ENCODE results near the gene IL15RA.

IL15RA gene

DNA sequence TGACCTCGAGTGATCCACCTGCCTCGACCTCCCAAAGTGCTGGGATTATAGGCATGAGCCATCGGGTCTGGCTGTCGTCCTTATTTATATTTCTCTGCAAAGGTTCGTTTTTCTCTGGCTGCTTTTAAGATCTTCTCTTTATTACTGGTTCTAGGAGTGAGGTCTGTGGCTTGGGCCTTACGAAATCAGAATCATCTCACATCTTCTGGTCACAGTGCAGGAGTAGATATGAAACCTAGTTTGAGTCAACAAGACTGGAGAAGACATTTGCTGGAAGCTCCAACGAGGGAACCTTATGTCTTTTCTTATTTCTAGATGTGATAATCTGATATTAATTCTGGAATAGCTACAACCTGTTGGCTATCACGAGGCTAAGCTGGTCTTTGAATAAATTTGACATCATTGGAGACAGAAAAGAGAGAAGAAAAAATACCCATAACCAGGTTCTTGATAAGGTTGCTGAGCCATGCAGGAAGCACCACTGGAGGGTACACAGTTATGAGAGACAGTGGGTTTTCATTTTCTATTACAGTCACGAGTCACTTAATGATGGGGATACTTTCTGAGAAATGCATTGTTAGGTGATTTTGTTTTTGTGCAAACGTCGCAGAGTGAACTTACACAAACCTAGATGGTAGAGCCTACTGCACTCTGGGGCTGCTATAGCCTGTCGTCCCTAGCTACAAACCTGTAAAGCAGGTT lies 25.6 kb upstream of the IL15RA start:
- Histone ChIP-seq H3K4me3 (ENCODE audit: low read length) (no peak overlapping the region), H3K9ac (ENCODE audit: low read depth, low read length) (no peak overlapping the region), H3K9me3 (ENCODE audit: insufficient read depth, low read depth, low read length) (peaks cover 6% of the 10 kb centered on the region), H3K4me1 (ENCODE audit: insufficient read depth, low read length) (no peaks in the 10 kb centered on the region), H3K36me3 (ENCODE audit: insufficient read depth, low read depth, low read length) (no peaks in the 10 kb centered on the region), H3K27me3 (ENCODE audit: insufficient read depth, low read length) (no peaks in the 10 kb centered on the region), H3K27ac (ENCODE audit: low read length) (no peak overlapping the region)

DNA sequence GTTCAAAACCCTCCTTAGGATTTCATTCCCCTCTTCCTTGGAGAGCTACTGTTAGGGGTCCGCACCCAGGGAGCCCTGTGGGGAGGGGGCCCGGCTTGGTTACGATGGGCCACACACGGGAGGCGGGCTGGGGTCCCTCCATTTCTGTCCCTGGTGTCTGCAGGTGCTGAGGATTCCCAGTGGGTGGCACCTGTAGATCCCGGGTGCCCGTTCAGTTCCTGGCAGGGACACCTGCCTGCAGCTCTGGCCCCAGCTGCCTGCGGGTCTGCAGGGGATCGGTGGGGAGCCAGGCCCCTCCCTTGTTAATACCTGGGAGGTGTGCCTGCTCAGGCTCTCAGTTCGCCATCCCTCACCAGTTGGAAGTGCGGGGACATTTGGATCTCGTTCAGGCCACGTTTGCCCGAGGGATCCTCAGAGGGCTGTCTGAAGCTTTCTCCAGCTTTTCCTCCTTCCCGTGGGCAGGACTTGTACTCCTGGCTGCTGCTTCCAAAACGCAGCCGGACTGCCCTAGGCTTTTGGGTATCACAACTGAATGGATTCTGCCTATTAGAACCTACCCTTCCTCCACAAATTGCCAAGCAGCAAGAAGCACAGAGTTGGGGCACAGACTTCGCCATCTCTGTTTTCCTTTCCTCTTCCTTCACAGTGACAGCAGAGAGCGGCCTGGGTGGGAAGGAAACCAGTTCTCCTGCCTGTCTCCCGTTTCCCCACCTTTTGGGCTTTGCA lies 22.3 kb upstream of the IL15RA start:
- Histone ChIP-seq H3K36me3 (ENCODE audit: insufficient read depth, low read depth, low read length) (no peaks in the 10 kb centered on the region), H3K4me3 (ENCODE audit: low read length) (no peak overlapping the region), H3K27ac (ENCODE audit: low read length) (no peak overlapping the region), H3K9ac (ENCODE audit: low read depth, low read length) (no peak overlapping the region), H3K4me1 (ENCODE audit: insufficient read depth, low read length) (peaks cover 10% of the 10 kb centered on the region; the same call in 1 of the 2 replicates), H3K27me3 (ENCODE audit: insufficient read depth, low read length) (no peaks in the 10 kb centered on the region), H3K9me3 (ENCODE audit: insufficient read depth, low read depth, low read length) (no peaks in the 10 kb centered on the region)

- H3K4me1 ChIP-seq (ENCODE audit: insufficient read depth, low read length): peaks cover 10% of the 10 kb centered on the region; the same call in 1 of the 2 replicates
- peaks cover 12% of the 10 kb centered on the region for H3K9me3 ChIP-seq (ENCODE audit: insufficient read depth, low read depth, low read length)
- H3K27ac ChIP-seq (ENCODE audit: low read length): no peak overlapping the region
- no peak overlapping the region for H3K9ac ChIP-seq (ENCODE audit: low read depth, low read length)
- H3K36me3 ChIP-seq (ENCODE audit: insufficient read depth, low read depth, low read length): no peaks in the 10 kb centered on the region
- no peak overlapping the region for H3K4me3 ChIP-seq (ENCODE audit: low read length)
- no peaks in the 10 kb centered on the region for H3K27me3 ChIP-seq (ENCODE audit: insufficient read depth, low read length)
These were observed 19.4 kb upstream of the IL15RA start for GRCh38 chr10:5996696-5997095.

DNA sequence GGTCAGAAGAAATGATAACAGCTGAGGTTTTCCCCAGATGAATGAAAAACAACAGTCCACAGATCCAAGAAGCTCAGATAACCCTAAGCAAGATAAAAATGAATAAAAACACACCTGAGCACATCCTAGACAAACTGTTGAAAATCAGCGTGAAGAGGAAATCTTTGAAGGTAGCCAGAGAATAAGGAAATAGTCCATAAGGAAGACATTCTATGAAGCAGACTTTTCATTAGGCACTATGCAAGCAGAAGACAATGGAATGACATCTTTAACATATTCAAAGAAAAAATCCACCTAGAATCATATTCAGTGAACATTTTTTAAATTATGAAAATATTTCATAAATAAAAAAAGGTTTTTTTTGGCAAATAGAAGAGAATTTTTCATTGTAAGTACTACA lies 15.1 kb upstream of the IL15RA start:
- no peaks in the 10 kb centered on the region for H3K36me3 ChIP-seq (ENCODE audit: insufficient read depth, low read depth, low read length)
- no peak overlapping the region for H3K9ac ChIP-seq (ENCODE audit: low read depth, low read length)
- peaks cover 15% of the 10 kb centered on the region for H3K9me3 ChIP-seq (ENCODE audit: insufficient read depth, low read depth, low read length)
- H3K4me1 ChIP-seq (ENCODE audit: insufficient read depth, low read length): peaks cover 10% of the 10 kb centered on the region; the same call in 1 of the 2 replicates
- H3K27ac ChIP-seq (ENCODE audit: low read length): no peak overlapping the region
- no peak overlapping the region for H3K4me3 ChIP-seq (ENCODE audit: low read length)
- no peaks in the 10 kb centered on the region for H3K27me3 ChIP-seq (ENCODE audit: insufficient read depth, low read length)

DNA sequence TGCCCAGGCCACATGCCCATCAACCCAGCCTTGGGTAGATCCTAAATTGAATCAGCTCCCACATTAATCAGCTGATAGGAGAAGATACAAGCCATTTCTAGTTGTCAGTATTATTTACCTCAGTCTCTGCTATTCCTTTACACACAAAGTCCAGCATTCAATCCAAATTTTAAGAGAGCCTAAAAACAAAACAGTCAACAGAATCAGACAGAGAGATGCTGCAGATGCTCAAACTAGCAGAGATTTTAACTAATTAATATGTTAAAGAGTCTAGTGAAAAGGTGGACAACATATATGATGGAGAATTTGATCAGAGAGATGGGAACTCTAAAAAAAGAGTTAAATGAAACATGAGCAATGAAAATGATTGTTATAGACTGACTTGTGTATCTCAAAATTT lies 14.4 kb upstream of the IL15RA start:
- Histone ChIP-seq H3K9me3 (ENCODE audit: insufficient read depth, low read depth, low read length) (peaks cover 15% of the 10 kb centered on the region), H3K36me3 (ENCODE audit: insufficient read depth, low read depth, low read length) (no peaks in the 10 kb centered on the region), H3K27me3 (ENCODE audit: insufficient read depth, low read length) (no peaks in the 10 kb centered on the region), H3K4me1 (ENCODE audit: insufficient read depth, low read length) (peaks cover 5% of the 10 kb centered on the region; the same call in 1 of the 2 replicates), H3K9ac (ENCODE audit: low read depth, low read length) (no peak overlapping the region), H3K27ac (ENCODE audit: low read length) (no peak overlapping the region), H3K4me3 (ENCODE audit: low read length) (no peak overlapping the region)

DNA sequence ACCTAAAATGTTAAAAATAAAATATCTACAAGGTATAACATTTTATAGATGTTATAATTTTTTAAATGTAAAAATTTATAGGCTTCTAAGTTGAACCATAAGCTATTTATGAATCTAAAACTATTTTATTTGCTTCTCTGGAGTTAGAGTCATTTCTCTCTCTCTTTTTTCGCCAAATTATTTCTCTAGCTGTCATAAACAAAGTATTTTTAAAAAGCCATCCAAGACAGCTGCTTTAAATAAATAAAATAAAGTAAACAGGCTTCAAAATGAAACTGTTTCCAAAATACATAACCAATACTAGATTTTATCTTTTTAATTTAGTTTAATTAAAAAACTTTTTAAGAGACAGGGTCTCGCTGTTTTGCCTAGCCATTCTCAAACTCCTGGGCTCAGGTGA lies 12.4 kb upstream of the IL15RA start:
- Histone ChIP-seq H3K9me3 (ENCODE audit: insufficient read depth, low read depth, low read length) (peaks cover 15% of the 10 kb centered on the region), H3K27ac (ENCODE audit: low read length) (no peak overlapping the region), H3K4me3 (ENCODE audit: low read length) (no peak overlapping the region), H3K27me3 (ENCODE audit: insufficient read depth, low read length) (no peaks in the 10 kb centered on the region), H3K4me1 (ENCODE audit: insufficient read depth, low read length) (no peaks in the 10 kb centered on the region), H3K36me3 (ENCODE audit: insufficient read depth, low read depth, low read length) (no peaks in the 10 kb centered on the region), H3K9ac (ENCODE audit: low read depth, low read length) (no peak overlapping the region)

DNA sequence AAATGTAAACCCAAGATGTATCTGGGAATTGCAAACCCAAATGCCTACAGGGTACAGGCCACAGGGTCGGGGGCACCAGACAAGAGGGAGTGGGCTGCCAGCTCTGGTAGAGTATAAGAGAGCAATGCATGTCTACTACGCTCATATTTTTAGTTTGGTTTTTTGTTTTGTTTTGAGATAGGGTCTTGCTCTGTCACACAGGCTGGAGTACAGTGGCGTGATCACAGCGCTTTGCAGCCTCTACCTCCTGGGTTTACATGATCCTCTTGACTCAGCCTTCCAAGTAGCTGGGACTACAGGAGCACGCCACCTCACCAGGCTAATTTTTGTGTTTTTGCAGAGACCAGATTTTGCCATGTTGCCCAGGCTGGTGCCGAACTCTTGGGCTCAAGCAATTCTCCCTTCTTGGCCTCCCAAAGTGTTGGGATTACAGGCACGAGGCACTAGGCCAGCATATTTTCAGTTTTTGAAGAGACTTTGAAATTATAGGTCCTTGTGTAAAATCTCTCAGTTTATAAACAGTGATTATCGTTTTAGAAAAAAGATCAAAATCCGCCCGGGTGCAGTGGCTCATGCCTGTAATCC lies 11.1 kb upstream of the IL15RA start:
- Histone ChIP-seq H3K9me3 (ENCODE audit: insufficient read depth, low read depth, low read length) (peaks cover 12% of the 10 kb centered on the region), H3K9ac (ENCODE audit: low read depth, low read length) (no peak overlapping the region)

DNA sequence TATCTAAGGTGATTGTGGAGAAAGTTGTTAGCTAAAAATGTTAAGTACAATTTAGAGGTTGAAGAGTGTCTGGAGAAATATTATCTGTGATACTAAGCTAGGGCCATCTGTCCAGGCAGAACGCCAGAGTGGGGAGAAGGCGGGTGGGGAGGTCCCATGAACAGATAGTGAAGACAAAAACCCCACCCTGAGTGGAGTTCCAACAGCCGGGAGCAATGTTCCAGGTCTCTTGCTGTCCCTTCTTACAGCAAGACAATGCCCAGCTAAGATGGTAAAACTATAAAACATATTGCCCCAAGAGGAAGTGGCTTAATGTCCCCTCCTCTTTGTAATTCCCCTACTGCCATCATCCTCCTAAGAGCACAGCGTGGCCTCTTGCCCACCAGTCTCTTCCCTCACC lies 10.4 kb upstream of the IL15RA start:
- Histone ChIP-seq H3K27ac (ENCODE audit: low read length) (no peak overlapping the region), H3K9ac (ENCODE audit: low read depth, low read length) (no peak overlapping the region), H3K4me3 (ENCODE audit: low read length) (no peak overlapping the region), H3K4me1 (ENCODE audit: insufficient read depth, low read length) (no peaks in the 10 kb centered on the region), H3K36me3 (ENCODE audit: insufficient read depth, low read depth, low read length) (no peaks in the 10 kb centered on the region), H3K9me3 (ENCODE audit: insufficient read depth, low read depth, low read length) (peaks cover 12% of the 10 kb centered on the region), H3K27me3 (ENCODE audit: insufficient read depth, low read length) (no peaks in the 10 kb centered on the region)

More for the DNA sequence above, 11.1 kb upstream of the IL15RA start:
- H3K27ac ChIP-seq (ENCODE audit: low read length): no peak overlapping the region
- no peaks in the 10 kb centered on the region for H3K36me3 ChIP-seq (ENCODE audit: insufficient read depth, low read depth, low read length)
- no peak overlapping the region for H3K4me3 ChIP-seq (ENCODE audit: low read length)
- no peaks in the 10 kb centered on the region for H3K27me3 ChIP-seq (ENCODE audit: insufficient read depth, low read length)
- no peaks in the 10 kb centered on the region for H3K4me1 ChIP-seq (ENCODE audit: insufficient read depth, low read length)

- Histone ChIP-seq H3K27me3 (ENCODE audit: insufficient read depth, low read length) (peaks cover 19% of the 10 kb centered on the region), H3K36me3 (ENCODE audit: insufficient read depth, low read depth, low read length) (no peaks in the 10 kb centered on the region), H3K27ac (ENCODE audit: low read length) (no peak overlapping the region), H3K9ac (ENCODE audit: low read depth, low read length) (no peak overlapping the region), H3K4me3 (ENCODE audit: low read length) (no peak overlapping the region), H3K4me1 (ENCODE audit: insufficient read depth, low read length) (no peaks in the 10 kb centered on the region), H3K9me3 (ENCODE audit: insufficient read depth, low read depth, low read length) (no peaks in the 10 kb centered on the region)
These were observed 7.7 kb upstream of the IL15RA start for GRCh38 chr10:5985029-5985428.

GRCh38 chr10:5983774-5984173 lies 6.4 kb upstream of the IL15RA start:
- Histone ChIP-seq H3K4me1 (ENCODE audit: insufficient read depth, low read length) (no peaks in the 10 kb centered on the region), H3K4me3 (ENCODE audit: low read length) (no peak overlapping the region), H3K27ac (ENCODE audit: low read length) (no peak overlapping the region), H3K36me3 (ENCODE audit: insufficient read depth, low read depth, low read length) (no peaks in the 10 kb centered on the region), H3K27me3 (ENCODE audit: insufficient read depth, low read length) (peaks cover 30% of the 10 kb centered on the region), H3K9me3 (ENCODE audit: insufficient read depth, low read depth, low read length) (no peaks in the 10 kb centered on the region), H3K9ac (ENCODE audit: low read depth, low read length) (no peak overlapping the region)

DNA sequence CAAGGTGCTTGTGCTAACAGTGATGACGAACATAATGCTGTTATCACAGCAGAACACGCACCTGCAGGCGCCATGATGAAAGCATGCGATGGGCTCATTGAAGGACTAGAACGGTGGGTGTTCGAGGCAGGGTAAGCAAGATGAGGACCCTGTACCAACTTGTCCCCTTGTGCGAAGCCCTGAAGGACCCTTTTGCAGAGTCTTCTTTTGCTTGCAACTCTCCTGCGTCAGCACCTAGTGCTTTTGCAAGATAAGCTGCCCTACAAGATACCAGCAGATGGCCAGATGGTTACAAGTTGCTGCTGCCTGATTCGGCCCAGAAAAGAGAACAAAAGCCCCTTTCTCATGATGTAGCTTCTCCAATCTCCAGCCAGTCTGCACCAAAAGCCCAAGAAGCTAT lies 4.2 kb upstream of the IL15RA start:
- Histone ChIP-seq H3K4me3 (ENCODE audit: low read length) (no peak overlapping the region), H3K36me3 (ENCODE audit: insufficient read depth, low read depth, low read length) (no peaks in the 10 kb centered on the region), H3K27me3 (ENCODE audit: insufficient read depth, low read length) (peaks cover 53% of the 10 kb centered on the region), H3K27ac (ENCODE audit: low read length) (no peak overlapping the region), H3K4me1 (ENCODE audit: insufficient read depth, low read length) (no peaks in the 10 kb centered on the region), H3K9ac (ENCODE audit: low read depth, low read length) (no peak overlapping the region), H3K9me3 (ENCODE audit: insufficient read depth, low read depth, low read length) (no peaks in the 10 kb centered on the region)

GRCh38 chr10:5978230-5978489 lies 817 bp upstream of the IL15RA start:
- Histone ChIP-seq H3K27me3 (ENCODE audit: insufficient read depth, low read length) (peaks cover 71% of the 10 kb centered on the region), H3K4me1 (ENCODE audit: insufficient read depth, low read length) (no peaks in the 10 kb centered on the region), H3K9me3 (ENCODE audit: insufficient read depth, low read depth, low read length) (no peaks in the 10 kb centered on the region), H3K36me3 (ENCODE audit: insufficient read depth, low read depth, low read length) (no peaks in the 10 kb centered on the region), H3K4me3 (ENCODE audit: low read length) (peak overlapping the region; percentile 79), H3K9ac (ENCODE audit: low read depth, low read length) (no peak overlapping the region), H3K27ac (ENCODE audit: low read length) (no peak overlapping the region)
